HS-27A (cell line): ENCODE measurements around the gene RTP1.

Experiments
- DNase-seq: peaks from one replicate; pipeline ENCODE4 v3.0.0-alpha.2; 2012; ENCODE audit warnings: low read depth, missing footprints

The RTP1 gene

GRCh38 chr3:187242435-187242834 is 45.1 kb downstream of the RTP1 start:
- no peak for DNase-seq

- DNase-seq = no peak
Measured at GRCh38 chr3:187242900-187243299, 45.6 kb downstream of the RTP1 start.

- no peak for DNase-seq
Measured at GRCh38 chr3:187243933-187244524, 46.7 kb downstream of the RTP1 start.

GRCh38 chr3:187247398-187247797 is 50.1 kb downstream of the RTP1 start:
- DNase-seq = no peak
